ENCODE measurements around the gene SLC8A1. TPM values are rescaled to one million over a fixed set of nuclear protein-coding genes. Genes with fewer than 3 reads are reported as not detected.

SLC8A1 gene
- total RNA-seq, 1 donor from 2014 or later, result 5.7 TPM

- Mint-ChIP-seq H3K4me3 (ENCODE audit: low read depth) (no peak overlapping the region), H3K36me3 (ENCODE audit: insufficient read depth) (no peaks in the 10 kb centered on the region)
These were observed 343.0 kb downstream of the SLC8A1 start for GRCh38 chr2:40108851-40109250.

GRCh38 chr2:40106061-40106460, 345.8 kb downstream of the SLC8A1 start:
- no peak for TF ChIP-seq CTCF (IDR thresholded peaks at IDR 0.05; ENCODE audit: unreplicated experiment)
- no peak for DNase-seq (ENCODE audit: low spot score, unreplicated experiment)
- H3K9me3 Mint-ChIP-seq (ENCODE audit: low read depth), result no peaks in the 10 kb centered on the region
- no peaks in the 10 kb centered on the region for H3K36me3 Mint-ChIP-seq (ENCODE audit: insufficient read depth)
- H3K27me3 Mint-ChIP-seq, result no peaks in the 10 kb centered on the region
- H3K4me3 Mint-ChIP-seq (ENCODE audit: low read depth), result no peak overlapping the region
- H3K4me1 Mint-ChIP-seq (ENCODE audit: low read depth), result peaks cover 13% of the 10 kb centered on the region
- no peak overlapping the region for H3K27ac Mint-ChIP-seq

More at GRCh38 chr2:40108851-40109250, 343.0 kb downstream of the SLC8A1 start:
- no peaks in the 10 kb centered on the region for H3K27me3 Mint-ChIP-seq
- H3K27ac Mint-ChIP-seq, result no peak overlapping the region
- peaks cover 3% of the 10 kb centered on the region for H3K4me1 Mint-ChIP-seq (ENCODE audit: low read depth)
- no peak for TF ChIP-seq CTCF (IDR thresholded peaks at IDR 0.05; ENCODE audit: unreplicated experiment)
- DNase-seq (ENCODE audit: low spot score, unreplicated experiment), result no peak
- H3K9me3 Mint-ChIP-seq (ENCODE audit: low read depth), result no peaks in the 10 kb centered on the region

- Mint-ChIP-seq H3K36me3 (ENCODE audit: insufficient read depth) (no peaks in the 10 kb centered on the region), H3K27ac (no peak overlapping the region), H3K27me3 (no peaks in the 10 kb centered on the region), H3K4me1 (ENCODE audit: low read depth) (peaks cover 16% of the 10 kb centered on the region), H3K4me3 (ENCODE audit: low read depth) (no peak overlapping the region), H3K9me3 (ENCODE audit: low read depth) (no peaks in the 10 kb centered on the region)
- DNase-seq (ENCODE audit: low spot score, unreplicated experiment), result no peak
- TF ChIP-seq CTCF (IDR thresholded peaks at IDR 0.05; ENCODE audit: unreplicated experiment), result no peak
These were observed 346.3 kb downstream of the SLC8A1 start for GRCh38 chr2:40105593-40105992.

- no peak overlapping the region for H3K4me3 Mint-ChIP-seq (ENCODE audit: low read depth)
- H3K27ac Mint-ChIP-seq, result no peak overlapping the region
- TF ChIP-seq CTCF (IDR thresholded peaks at IDR 0.05; ENCODE audit: unreplicated experiment), result no peak
- DNase-seq (ENCODE audit: low spot score, unreplicated experiment), result no peak
- no peaks in the 10 kb centered on the region for H3K9me3 Mint-ChIP-seq (ENCODE audit: low read depth)
- no peaks in the 10 kb centered on the region for H3K27me3 Mint-ChIP-seq
- H3K36me3 Mint-ChIP-seq (ENCODE audit: insufficient read depth), result no peaks in the 10 kb centered on the region
- H3K4me1 Mint-ChIP-seq (ENCODE audit: low read depth), result peaks cover 21% of the 10 kb centered on the region
These were observed 348.3 kb downstream of the SLC8A1 start for GRCh38 chr2:40103590-40103989.

GRCh38 chr2:40103163-40103562, 348.7 kb downstream of the SLC8A1 start:
- H3K4me1 Mint-ChIP-seq (ENCODE audit: low read depth), result peaks cover 21% of the 10 kb centered on the region
- no peaks in the 10 kb centered on the region for H3K36me3 Mint-ChIP-seq (ENCODE audit: insufficient read depth)
- no peaks in the 10 kb centered on the region for H3K27me3 Mint-ChIP-seq
- no peak overlapping the region for H3K4me3 Mint-ChIP-seq (ENCODE audit: low read depth)
- DNase-seq (ENCODE audit: low spot score, unreplicated experiment), result no peak
- no peak overlapping the region for H3K27ac Mint-ChIP-seq
- H3K9me3 Mint-ChIP-seq (ENCODE audit: low read depth), result no peaks in the 10 kb centered on the region
- TF ChIP-seq CTCF (IDR thresholded peaks at IDR 0.05; ENCODE audit: unreplicated experiment), result no peak

Data from progenitor cell of endocrine pancreas (in vitro differentiated cells).